NCI-H82 treated with DMSO at 0.1 percent for 48 hours (cell line): ENCODE results near the gene SMAD3.

Experiments
- DNase-seq: peaks from one replicate; lab custom pipeline; 2025; ENCODE audit not compliant: unreplicated experiment; lab: John Stamatoyannopoulos, UW

SMAD3 gene

DNA sequence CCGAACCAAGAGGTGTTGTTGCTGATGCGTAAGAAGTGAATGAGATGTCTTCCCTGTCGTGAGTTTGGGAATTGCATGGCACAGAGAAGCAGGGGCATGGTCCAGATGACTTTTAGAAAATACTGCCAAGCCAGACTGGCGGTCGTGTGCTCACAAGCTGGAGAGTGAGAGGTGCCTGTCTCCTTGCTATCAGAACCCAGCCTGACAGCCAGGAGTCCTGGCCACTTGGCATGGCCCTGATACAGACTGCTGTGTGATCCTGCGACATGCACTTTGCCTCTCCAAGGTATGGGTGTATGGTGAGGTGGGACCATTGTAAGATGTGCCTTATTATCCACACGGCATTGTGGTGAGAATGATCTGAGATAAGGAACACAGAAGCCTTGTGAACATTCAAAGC is 93.0 kb downstream of the SMAD3 start:
- no peak for DNase-seq

DNA sequence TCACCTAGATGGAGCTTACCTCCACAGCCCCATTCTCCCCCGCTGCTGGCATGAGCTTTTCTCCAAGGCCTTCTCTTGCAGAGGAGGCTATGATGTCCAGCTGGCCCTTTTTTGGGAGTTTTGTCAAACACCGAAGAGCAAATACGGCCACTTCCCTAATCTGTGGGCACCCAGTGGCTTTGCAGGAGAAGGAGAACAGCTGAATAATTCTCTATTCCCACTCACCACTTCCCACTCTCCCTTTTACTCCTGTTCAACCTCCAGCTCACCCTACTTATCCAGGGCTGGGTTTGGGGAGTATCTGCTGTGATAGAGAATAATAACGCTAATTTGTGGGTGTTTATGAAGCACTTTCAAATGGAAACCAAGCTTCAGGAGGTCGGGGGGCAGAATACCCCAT is 96.0 kb downstream of the SMAD3 start:
- DNase-seq: no peak

- DNase-seq: no peak
Observed at GRCh38 chr15:67161881-67162280, 96.5 kb downstream of the SMAD3 start.

DNA sequence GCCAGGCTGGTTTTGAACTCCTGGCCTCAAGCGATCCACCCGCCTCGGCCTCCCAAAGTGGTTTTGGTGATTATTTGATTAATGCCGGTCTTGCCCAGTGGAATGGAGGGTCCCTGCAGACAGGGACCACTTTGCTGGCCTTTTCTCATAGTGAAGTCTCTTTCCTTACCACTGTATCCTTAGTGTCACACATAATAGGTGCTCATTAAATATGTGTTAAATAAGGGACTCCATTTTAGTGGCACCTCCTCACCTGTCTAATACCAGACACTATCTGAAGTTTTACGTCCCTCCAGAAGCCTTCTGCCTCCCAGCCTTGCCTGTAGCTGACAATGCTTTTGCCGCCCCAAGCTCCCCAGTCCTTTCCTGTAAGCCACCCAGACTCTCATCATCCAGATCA is 97.8 kb downstream of the SMAD3 start:
- DNase-seq: no peak

- no peak for DNase-seq
Observed at GRCh38 chr15:67164401-67164791, 99.0 kb downstream of the SMAD3 start.

GRCh38 chr15:67164811-67165253 is 99.4 kb downstream of the SMAD3 start:
- no peak for DNase-seq

DNA sequence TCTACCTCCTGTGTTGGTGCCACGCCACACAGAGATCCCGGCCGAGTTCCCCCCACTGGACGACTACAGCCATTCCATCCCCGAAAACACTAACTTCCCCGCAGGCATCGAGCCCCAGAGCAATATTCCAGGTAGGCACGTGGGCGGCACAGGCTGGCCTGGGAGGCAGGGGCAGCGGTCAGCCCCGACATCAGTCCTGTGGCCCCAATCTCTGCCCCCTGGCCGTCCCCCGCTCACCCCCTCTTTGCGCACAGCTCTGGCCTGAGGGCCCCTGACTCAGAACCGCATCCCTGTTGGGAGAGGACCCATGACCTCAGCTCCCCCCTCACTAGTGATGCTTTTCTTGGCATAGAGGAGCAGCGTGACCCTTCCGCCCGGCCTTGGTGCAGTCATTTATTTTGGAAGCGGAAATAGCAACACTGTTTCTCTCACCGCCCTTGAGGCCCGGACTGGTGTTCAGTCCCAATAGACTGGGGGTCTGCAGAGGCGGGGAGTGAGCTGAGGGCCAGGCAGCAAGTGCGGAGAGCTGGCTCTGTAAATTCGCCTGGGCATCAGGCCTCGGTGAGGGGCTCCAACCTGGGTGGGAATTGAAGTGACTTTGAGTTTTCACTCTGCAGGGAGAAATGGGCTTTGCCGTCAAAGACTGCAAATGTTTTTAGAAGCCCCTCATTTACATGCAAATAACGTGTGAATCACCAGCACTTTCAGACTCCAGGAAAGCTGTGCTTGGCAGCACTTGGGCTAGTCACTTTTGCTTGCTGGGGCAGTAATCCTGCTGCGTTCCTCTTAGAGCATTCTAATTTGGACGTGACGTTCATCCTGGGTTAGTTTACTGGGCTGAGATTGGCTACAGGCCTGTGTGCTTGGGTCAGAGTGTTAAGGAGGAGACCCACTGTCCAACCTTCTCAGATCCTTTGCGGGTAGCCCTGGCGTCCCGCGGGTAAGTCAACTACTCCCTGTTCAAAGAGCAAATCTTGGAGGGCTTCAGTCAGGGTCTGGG is 100.2 kb downstream of the SMAD3 start:
- no peak for DNase-seq

- no peak for DNase-seq
Observed at GRCh38 chr15:67166280-67167009, 101.0 kb downstream of the SMAD3 start.

- DNase-seq: no peak
Observed at GRCh38 chr15:67167091-67167490, 101.7 kb downstream of the SMAD3 start.

DNA sequence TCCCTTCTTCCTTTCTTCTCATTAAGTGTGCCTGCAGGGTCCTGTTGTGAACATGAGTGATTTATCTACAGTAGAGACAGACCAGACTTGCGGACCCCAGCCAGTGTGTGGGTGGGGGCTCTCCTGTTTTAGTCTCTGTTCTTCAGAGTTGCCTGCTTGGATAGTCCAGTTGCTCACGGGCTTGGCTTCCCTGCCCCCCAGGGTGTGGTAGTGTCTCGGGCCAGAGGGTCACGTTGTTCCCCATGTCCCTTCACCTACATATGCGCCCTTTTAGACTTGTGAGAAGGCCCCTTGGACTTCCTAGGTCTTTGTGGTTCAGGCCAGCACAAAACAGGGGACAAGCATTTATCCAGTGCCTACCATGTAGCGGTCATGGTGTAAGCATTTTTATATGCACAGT is 103.3 kb downstream of the SMAD3 start:
- no peak for DNase-seq

GRCh38 chr15:67170143-67170925 is 104.9 kb downstream of the SMAD3 start:
- DNase-seq: no peak

DNA sequence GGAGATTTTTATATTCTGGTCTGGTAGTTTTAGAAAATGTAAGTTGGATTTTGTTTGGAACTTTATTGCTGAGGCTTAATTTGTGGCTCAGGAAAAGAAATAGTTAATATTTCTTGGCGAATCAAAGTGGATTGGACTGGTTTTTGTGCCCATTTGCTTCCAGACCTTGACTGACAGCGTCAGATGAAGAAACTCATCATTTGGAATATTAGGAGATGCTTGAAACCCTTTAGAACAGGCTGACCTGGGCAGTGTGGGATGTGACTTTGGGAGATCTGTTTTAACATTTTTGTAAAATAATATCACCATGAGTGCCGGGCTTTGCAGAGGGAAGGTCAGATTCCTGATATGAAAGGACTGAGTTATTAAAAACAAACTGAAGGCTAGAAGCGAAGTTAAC is 106.1 kb downstream of the SMAD3 start:
- DNase-seq: no peak

DNA sequence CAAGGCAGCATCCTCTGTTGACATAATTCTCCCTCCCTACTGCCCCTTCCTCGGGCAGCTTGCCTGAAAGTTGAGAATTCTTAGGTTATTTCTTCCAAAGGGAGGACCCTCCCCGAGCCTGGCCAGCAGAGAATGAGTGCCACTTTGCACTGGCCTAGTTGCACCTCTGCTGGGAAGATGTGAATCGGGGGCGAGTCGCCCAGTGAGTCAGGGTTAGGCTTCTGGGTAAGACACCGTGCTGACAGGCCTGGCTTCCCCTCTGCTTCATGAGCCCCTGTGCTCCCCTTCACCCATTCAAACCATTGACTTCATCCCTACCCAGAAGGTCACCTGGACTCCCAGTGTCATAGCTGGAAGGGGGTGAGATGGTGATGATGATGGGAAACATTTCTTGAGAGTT is 106.8 kb downstream of the SMAD3 start:
- no peak for DNase-seq

- DNase-seq: no peak
Observed at GRCh38 chr15:67173005-67173404, 107.6 kb downstream of the SMAD3 start.

DNA sequence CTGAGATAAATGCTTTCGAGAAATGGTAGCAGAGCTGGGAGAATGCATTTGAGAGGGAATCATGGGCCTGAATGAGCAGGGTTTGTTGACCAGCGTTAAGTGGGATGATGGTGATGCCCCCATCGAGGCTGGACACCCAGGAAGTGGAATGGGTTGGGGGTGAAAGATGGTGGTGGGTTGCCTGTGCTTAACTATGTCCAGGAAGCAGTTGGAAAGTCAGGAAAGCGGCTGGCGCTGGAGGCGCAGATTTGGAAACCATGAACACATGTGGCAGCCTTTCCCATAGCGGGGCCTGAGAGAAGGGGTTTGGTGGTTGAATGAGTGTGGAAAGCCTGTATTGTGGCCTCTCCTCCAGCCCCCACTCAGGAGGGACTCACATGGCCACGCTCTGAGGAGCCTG is 108.4 kb downstream of the SMAD3 start:
- DNase-seq: no peak

DNA sequence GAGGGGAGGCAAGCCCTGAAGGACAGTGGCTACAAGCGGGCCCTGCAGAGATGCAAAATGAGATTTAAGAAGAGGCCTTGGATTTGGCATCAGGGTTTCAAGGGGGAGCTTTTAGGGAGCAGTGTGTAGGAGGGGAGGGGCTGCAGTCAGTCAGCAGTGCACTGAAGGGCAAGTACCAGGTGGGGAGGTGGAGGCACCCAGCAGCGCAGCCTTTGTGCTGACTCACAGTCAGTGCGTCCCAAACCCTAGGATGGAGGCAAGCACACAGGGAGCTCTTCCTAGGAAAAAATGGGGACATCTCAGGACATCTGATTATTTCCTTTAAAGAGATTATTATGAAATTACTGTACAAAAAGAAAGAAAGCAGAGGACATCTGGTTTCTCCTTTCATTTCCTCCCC is 109.0 kb downstream of the SMAD3 start:
- no peak for DNase-seq

DNA sequence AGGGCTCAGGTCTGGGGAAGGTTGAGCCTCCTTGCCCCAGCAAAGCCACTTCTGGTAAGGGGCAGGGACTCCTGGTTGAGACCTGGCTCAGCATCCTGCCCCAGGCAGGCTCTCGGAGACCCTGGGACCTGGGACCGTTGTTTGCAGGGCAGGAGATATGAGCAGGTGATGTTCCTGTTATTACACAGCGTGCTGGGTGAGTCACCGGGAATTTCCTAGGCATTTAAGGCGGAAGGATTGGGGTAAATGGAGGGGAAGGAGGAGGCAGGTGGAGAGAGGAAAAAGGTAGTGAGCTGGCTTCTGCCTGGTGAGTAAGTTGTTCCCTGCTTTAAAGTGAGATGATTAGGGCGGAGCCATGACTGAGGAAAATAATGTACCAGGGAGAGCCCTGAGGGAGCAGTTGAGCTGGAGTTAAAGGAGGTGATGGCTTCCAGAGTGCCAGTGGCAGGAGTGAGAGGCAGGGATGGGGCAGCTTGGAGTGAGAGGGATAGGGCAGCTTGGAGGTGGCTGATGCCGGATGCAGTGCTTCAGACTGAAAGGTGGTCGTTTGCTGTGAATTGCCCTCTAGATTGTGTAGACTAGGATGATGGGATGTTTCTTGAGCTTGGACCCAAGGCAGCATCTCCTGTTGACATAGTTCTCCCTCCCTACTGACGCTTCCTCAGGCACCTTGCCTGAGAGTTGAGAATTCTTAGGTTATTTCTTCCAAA is 109.6 kb downstream of the SMAD3 start:
- no peak for DNase-seq

- no peak for DNase-seq
Observed at GRCh38 chr15:67175643-67176071, 110.3 kb downstream of the SMAD3 start.

GRCh38 chr15:67176195-67176971 is 111.0 kb downstream of the SMAD3 start:
- DNase-seq: no peak

DNA sequence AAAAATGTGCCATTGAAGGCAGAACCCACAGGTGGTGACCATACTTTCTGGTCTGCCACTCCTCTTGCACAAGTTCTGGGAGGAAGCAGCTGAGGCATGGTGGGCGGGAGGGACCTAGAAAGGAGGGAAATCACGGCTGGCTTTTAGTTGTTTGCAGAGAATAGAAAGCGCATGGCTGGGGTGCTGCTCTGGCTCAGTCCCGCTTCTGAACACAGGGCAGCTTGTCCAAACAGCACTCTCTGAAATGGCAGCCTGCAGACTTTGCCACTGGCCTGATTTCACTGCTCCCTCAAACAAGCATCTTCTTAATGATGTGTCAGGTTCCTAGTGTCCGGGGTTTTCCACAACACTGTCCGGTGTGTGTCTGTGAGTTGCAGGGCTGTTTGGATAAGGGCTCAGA is 112.3 kb downstream of the SMAD3 start:
- DNase-seq: no peak
